ENCODE measurements around the gene ADCY7.
"Not testable (repeated sequence)": the region's sequence is repeated elsewhere in the genome, so short reads cannot be mapped to it uniquely, and the experiment has no call there.

The ADCY7 gene

GRCh38 chr16:50266337-50267091, at the start of gene ADCY7:
ADCY7 (plus strand) TSS chr16:50266551; CDS start chr16:50288180, 21,629 bp downstream.
- no peak for DNase-seq (ENCODE audit: low spot score)

- DNase-seq (ENCODE audit: low spot score) = no peak
These were observed 46.9 kb upstream of the ADCY7 start for GRCh38 chr16:50219402-50219975.

- DNase-seq (ENCODE audit: low spot score) = no peak
These were observed 42.1 kb upstream of the ADCY7 start for GRCh38 chr16:50224286-50224685.

- no peak for DNase-seq (ENCODE audit: low spot score)
These were observed 39.2 kb upstream of the ADCY7 start for GRCh38 chr16:50227120-50227519.

- DNase-seq (ENCODE audit: low spot score) = no peak
These were observed 38.7 kb upstream of the ADCY7 start for GRCh38 chr16:50227665-50228064.

- DNase-seq (ENCODE audit: low spot score) = no peak
These were observed 37.9 kb upstream of the ADCY7 start for GRCh38 chr16:50228364-50228868.

DNA sequence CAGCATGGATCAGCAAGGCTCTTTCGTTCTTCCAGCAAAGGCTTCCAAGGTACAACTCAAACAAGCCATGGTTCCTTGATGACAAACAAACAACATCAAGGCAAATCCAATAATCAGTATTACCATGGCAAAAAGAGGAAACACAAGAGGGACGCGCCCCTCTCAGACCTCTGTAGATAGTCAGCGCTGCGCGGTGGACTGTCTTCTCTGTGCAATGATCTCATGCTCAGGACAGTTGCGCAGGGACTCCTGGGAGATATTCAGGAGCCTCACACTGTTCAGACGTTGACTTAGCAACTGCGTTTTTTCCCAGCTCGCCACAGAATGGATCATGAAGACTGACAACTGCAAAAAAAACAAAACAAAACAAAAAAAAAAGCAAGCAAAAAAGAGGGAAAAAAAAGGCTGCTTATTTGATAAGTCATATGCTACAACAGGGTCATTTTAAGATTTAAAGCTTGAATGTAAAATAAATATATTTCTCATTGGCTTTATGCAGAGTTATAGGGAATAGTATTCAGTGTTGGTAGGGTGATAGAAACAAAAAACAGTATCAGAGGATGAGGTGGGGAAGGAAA, 37.1 kb upstream of the ADCY7 start:
- no peak for DNase-seq (ENCODE audit: low spot score)

- DNase-seq (ENCODE audit: low spot score) = no peak
These were observed 31.4 kb upstream of the ADCY7 start for GRCh38 chr16:50234771-50235556.

DNA sequence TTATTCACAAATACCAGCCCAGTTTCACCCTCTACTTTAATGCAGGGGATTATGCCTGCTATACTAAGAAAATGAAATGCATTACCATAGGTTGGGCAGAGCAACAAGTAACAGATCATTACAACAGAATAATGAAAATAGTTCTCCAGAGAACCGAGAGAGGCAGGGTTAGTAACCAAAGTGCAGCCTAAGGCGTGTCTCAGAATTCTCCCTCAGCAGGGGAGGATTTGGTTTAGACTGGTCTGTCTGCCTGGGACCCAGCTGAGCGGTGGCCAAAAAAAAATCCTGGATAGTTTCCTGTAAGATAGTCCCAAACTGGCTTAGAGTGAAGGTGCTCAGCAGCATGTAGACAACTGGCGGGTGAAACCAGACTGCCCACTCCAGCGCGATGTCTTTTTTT, 30.8 kb upstream of the ADCY7 start:
- DNase-seq (ENCODE audit: low spot score) = no peak

GRCh38 chr16:50238314-50238713, 28.0 kb upstream of the ADCY7 start:
- DNase-seq (ENCODE audit: low spot score) = no peak

DNA sequence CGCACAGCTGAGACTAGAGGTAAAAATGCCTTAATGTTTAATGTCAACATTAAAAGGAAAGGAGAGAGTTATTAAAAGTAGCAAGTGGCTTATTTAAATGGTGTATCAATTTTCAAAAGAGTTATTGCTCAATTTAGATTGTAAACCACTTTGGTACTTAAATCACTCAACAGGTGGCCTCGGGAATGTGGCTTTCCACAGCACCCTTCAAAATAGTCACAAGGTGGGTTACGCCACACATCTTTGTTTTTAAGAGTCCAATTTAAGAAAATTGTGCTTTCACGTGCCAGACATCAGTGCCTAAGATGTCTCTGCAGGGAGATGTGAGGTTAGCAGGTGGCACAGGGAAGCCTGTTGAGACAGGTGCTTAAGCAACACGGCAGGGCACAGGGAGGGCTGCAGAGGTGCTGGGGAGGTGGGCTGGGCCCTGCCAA, 27.5 kb upstream of the ADCY7 start:
- DNase-seq (ENCODE audit: low spot score) = no peak

GRCh38 chr16:50243024-50243423, 23.3 kb upstream of the ADCY7 start:
- DNase-seq (ENCODE audit: low spot score) = not testable (repeated sequence)

DNA sequence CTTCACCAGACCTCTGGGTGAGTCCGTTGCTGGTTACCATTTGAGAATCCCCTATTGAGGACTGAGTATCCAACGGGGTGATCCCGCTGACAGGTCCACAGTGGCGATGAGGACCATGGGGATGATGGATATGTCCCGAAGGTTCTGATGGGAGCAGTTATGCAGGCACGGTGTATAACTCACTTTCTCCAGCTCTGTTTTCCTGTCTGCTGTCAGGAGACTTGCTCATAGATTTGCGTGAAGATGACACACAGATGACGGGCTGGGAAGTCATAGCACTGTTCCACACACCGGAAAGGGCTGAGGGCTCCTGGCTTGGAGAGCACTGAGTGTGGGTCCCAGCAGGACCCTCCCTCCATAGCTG, 22.2 kb upstream of the ADCY7 start:
- no peak for DNase-seq (ENCODE audit: low spot score)

GRCh38 chr16:50244504-50245416, 21.6 kb upstream of the ADCY7 start:
- DNase-seq (ENCODE audit: low spot score) = no peak

GRCh38 chr16:50245417-50246298, 20.7 kb upstream of the ADCY7 start:
- no peak for DNase-seq (ENCODE audit: low spot score)

GRCh38 chr16:50246299-50247122, 19.8 kb upstream of the ADCY7 start:
- no peak for DNase-seq (ENCODE audit: low spot score)

- DNase-seq (ENCODE audit: low spot score) = no peak
These were observed 19.0 kb upstream of the ADCY7 start for GRCh38 chr16:50247123-50247905.

GRCh38 chr16:50247906-50248608, 18.3 kb upstream of the ADCY7 start:
- DNase-seq (ENCODE audit: low spot score) = no peak
